GM19395 (cell line): Measurements from ENCODE around the gene PLEKHH1.
"Not testable (repeated sequence)": the region's sequence is repeated elsewhere in the genome, so short reads cannot be mapped to it uniquely, and the experiment has no call there.

Source experiments
- ATAC-seq: cut with Tn5 transposase; IDR thresholded peaks from one replicate; pipeline ENCODE4 v1.9.1; 2021; ENCODE audit warnings: mild to moderate bottlenecking, moderate library complexity; ENCODE audit not compliant: unreplicated experiment

The PLEKHH1 gene

DNA sequence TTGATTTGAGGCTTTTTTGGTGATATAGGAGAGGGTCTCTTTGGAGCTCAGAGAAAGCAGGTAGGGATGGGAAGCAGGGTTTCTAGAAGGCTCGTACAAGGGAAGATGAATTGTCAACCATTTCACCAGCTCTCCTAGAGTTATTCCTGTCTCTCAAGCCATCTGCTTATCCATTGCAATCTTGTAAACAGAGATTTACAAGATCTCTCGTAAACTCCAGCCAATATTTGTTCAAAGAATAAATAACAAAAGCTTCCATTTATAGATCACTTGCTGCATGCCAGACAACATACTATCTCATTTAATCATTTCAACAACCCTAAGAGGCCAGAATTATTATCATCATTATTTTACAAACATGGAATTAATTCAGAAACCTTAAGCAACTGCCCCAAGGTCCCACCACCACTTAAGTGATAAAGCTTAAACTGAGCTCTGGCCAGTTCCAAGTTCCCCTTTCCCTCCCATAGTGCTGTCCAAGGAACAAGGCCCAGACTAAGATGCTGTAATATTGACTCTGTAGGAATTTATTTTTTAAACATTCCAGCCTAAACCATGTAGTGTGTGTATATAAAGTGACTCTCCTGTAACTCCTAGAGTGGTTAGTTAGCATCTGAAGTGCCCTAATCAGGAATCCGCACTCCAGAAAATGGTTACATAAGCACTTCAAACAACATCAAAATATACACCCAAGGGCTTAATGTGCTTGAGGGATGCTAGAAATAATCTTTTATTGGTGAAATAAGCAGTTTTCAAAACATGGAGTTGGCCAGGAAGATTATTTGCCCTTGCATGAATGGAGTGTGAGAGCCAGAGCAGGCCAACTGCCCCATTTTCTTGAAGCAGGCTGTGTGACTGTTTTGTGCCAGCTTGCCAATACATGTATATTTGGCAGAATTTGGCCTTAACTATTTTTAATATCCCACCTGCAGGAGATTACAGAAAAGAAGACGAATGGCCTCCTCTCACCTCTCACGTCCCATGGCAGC lies 2.8 kb upstream of the PLEKHH1 start:
- no peak for ATAC-seq

- no peak for ATAC-seq
Observed at GRCh38 chr14:67532606-67532997, 488 bp upstream of the PLEKHH1 start.

- ATAC-seq = no peak
Observed at GRCh38 chr14:67533754-67534085, 630 bp downstream of the PLEKHH1 start.

DNA sequence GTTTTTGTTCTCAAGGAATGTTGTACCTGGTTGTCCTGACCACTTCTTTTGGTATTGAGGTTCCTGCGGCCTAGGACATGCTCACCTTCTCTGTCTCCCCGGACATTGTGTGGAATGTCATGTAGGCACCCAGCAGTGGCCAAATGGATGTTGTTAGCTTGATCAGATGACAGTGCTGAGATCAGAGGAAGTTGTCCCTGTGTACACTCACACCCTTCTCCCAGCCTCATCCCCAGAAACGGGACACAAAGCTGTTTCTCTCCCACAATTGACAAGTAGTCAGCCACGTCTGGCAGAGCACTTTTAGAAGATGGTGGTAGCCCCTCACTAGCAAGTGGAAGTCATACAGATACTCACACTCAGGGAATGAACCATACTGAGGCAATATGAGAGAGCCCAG lies 3.0 kb downstream of the PLEKHH1 start:
- ATAC-seq = no peak

DNA sequence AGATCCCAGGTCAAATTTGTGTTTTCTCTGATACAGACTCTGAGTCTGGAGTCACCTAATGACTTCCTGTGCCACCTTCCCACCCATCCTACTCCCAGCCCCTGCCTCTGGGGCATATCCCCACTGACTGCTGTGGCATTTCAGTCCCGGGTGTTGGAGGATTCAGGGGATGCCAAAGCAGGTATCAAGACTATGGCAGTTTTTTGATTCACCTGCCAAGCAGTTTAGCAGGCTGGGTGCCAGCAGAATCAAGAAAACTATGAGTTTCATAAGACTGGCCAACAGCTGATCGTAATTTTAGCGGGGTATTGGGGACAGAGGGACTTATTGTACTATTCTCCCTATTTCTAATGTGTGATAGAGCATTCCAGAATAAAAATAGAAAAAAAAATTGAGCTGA lies 4.6 kb downstream of the PLEKHH1 start:
- ATAC-seq = no peak

DNA sequence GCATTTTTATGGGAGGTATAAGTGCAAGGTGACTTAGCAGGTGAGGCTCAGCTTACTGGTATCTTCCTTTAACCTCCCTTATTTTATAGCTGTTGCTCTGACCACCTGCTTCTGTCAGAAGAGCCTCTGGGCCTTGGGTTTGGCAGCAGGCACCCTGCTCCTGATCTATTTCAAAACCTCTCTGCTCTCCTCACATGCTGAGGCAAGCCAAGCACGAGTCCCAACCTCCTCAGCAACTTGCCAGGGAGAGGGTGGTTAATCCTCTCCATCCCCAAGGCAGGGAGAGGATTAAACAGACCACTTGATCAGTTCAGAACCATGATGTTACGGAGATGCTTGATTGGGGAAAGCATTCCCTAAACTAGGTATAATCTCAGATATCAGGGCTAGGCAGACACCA lies 5.4 kb downstream of the PLEKHH1 start:
- ATAC-seq = no peak

DNA sequence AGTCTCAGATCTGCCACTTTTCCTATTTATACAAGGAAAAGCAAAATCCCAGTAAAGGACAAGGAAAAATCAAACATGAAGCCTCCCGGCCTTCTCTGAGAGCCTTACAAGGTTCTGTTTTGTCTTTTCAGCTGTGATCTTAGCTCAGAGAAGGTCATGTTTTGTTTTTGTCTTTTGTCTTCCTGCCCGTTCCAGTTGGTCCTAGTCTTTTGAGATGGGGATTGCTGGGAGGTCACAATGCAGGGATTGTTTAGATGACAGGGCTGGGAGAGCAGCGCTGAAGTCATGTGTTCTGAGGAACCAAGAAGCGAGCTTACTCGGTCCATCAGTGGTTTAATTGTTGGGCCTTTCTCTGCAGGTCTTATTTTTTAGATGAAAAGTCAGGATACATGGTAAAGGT lies 6.0 kb downstream of the PLEKHH1 start:
- no peak for ATAC-seq

DNA sequence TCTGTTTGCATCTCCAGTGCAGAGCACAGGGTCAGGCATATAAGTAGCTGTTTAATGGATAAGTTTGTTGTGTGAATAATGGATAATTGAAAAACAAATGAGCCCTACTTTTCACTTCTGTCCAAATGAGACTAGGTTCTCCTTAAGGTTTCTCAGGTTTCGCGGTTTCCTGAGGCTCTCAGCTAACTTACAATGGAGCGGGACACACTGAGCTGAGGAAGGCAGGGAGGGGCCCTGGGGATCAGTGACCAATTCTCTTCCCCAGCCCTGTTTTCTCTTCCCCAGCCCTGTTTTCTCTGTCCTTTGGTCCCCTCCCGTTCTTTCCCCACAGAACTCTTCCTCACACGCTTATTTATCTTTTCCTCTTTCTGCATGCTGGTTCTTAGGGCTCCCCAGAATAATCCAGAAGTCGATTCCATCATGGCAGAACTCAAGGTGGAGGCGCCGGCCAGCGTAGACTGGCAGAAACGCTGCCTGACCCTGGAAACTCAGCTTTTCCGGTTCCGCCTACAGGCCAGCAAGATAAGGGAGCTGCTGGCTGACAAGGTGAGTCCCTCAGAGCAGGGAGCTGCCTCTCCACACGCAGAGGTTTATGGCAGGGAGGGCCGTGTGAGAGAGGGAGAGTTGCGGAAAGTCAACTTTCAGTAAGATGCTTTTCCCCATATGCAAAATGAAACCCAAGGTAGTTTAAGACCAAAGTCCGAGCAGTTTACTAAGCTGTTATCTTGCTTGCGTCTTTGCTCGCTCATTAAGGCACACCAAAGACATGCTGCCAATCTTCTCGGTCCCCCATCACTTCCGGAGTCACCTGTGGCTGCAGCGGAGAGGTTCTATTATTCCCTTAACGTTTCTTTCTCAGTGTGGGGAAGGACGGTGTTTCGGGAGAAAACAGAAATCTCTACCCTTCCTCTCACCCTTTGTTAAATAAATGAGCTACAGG lies 8.6 kb downstream of the PLEKHH1 start:
- ATAC-seq = no peak

DNA sequence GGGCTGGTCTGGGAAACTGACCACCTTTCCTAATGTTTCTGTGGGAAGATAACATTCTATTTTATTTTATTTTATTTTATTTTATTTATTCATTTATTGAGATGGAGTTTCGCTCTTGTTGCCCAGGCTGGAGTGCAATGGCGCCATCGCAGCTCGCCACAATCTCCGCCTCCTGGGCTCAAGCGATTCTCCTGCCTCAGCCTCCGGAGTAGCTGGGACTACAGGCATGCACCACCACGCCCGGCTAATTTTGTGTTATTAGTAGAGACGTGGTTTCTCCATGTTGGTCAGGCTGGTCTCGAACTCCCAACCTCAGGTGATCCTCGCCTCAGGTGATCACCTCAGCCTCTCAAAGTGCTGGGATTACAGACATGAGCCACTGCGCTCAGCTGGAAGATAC lies 9.5 kb downstream of the PLEKHH1 start:
- not testable (repeated sequence) for ATAC-seq

GRCh38 chr14:67544590-67544989 lies 11.5 kb downstream of the PLEKHH1 start:
- ATAC-seq = no peak

- no peak for ATAC-seq
Observed at GRCh38 chr14:67547224-67547780, 14.2 kb downstream of the PLEKHH1 start.

DNA sequence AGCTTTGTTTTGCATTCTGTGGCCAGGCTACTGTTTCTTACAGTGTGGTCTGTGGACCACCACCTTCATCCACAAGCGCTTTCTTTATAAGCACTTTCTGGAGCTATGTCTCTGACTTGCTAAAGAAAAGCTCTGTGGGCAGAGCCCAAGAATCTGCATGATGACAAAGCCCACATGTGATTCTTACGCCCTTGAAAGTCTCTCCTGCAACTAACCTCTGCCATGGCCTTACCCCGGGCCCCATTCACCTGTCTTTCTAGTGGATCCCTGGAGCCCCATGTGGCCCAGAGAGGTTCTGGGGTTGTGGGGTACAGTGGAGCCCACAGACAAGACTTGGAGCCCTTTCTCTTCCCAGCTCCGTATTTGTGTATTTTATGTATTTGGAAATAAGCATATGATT lies 16.6 kb downstream of the PLEKHH1 start:
- no peak for ATAC-seq

GRCh38 chr14:67551123-67551522 lies 18.0 kb downstream of the PLEKHH1 start:
- ATAC-seq = no peak

- ATAC-seq = no peak
Observed at GRCh38 chr14:67551940-67552339, 18.9 kb downstream of the PLEKHH1 start.

GRCh38 chr14:67553547-67553946 lies 20.5 kb downstream of the PLEKHH1 start:
- ATAC-seq = no peak

DNA sequence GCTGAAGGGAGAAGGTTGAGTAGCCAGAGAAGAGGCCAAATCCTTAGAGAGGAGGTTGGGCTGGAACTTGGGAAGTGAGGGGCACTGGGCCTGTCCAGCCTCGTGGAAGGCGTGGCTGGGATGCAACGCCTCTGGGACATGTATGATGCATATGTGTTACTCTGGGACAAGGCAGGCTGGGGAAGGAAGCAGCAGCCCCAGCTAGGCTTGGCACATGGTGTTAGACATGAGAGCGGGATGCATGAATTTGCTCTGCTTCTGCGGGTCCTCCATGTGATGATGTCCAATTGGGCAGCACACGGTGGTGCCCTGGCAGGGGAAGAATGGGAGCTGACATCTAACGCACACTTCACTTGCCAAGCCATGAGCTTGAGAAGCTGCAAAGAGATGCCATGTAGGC lies 21.3 kb downstream of the PLEKHH1 start:
- no peak for ATAC-seq

DNA sequence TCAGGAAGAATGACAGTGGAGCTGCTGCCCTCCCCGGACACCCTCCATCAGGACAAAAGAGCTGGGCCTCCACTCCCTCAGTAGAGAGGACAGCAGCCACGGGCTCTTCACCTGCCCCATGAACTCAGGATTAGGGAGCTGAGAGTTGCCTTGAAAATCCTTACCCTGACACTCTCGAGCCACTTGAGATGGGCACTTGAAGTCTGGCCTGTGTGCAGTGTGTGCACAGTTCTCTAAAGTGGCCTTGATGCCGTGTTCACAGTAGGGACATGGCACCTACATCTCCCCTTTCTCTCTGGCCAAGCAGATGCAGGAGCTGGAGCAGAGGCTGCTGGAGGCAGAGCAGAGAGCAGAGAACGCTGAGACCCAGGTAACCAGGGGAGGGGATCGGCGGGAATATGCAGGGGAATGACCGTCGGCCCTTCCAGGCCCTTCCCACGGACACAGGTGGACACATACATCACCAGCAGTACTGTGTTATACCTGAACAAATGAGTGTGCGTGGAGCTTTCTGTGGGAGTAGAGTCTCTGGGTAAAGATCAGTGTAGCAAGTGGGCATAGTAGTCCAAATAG lies 22.5 kb downstream of the PLEKHH1 start:
- ATAC-seq = no peak

DNA sequence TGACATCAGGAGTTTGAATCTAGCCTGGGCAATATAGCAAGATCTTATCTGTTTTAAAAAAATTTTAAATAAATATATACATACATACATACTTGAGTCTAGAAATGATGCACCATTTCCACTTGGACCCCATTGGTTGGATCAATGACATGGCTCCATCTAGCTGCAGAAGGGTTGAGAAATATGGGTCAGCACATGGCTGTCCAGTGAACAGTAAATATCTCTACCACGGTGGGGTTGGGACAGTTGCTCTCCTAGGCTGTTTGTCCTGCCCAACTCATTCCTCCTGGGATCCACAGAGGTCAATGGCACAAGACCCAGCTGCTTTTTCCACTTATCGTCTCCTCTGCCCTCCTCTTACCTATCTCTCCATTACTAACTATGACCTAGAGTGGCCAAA lies 23.6 kb downstream of the PLEKHH1 start:
- ATAC-seq = no peak

GRCh38 chr14:67557118-67557517 lies 24.0 kb downstream of the PLEKHH1 start:
- no peak for ATAC-seq

DNA sequence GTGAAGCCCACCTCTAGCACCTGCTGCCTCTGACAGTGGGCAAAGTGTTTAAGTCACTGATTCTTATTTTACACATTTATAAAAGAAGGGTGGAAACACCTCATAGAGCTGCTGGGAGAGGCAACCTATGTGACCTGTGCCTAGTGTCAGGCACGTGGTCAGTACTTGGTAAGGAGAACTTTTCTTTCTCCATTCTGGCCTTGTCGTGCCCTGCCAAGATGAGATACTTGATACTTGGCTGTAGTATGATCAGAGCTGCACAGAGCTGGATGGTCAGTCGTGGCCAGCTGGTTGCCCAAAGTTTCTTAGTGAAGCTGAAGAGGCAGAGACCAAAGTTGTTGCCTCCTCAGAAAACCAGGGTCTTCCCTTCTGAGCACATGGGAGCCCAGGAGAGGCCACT lies 24.6 kb downstream of the PLEKHH1 start:
- ATAC-seq = no peak

DNA sequence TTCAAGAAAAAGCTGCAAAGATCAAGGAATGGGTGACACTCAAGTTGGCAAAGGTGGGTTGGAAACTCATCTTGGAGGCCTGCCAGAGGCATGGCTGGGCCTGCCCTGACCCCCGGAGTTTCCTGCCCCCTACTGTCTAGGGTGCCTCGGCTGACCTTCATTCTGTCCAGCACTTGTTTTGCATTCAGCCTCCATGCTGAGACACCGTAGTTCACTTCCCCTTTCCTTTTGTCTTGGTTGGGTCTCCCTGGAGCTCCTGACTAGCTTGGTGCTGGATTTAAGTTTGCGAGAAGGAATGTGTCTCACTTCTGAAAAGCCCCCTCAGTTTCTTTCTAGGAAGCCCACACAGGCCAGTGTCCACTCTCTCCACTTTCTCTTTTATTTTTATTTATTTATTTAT lies 26.5 kb downstream of the PLEKHH1 start:
- ATAC-seq = no peak
